Duodenal mucosa (tissue), 2 donors: ENCODE results near the gene DNAH6.
A peak's percentile ranks its signal among the peaks of the same experiment; 100 is the strongest.

Experiments
- H3K27ac ChIP-seq: one replicate; pipeline ENCODE4 v1.7.0; 2013; ENCODE audit warnings: low read depth, low read length
- H3K27me3 ChIP-seq, 2 donors: one replicate each; pipeline ENCODE4 v1.7.0; 2013; ENCODE audit warnings: low read length in 2 of 2, control low read depth in 1 of 2; ENCODE audit not compliant: insufficient read depth in 2 of 2, control insufficient read depth in 1 of 2
- H3K36me3 ChIP-seq, 2 donors: one replicate each; pipeline ENCODE4 v1.7.0; 2013; ENCODE audit warnings: low read length in 2 of 2, control low read depth in 1 of 2; ENCODE audit not compliant: insufficient read depth in 2 of 2, control insufficient read depth in 1 of 2
- H3K4me1 ChIP-seq, 2 donors: one replicate each; pipeline ENCODE4 v1.7.0; 2013; ENCODE audit warnings: low read length in 2 of 2, control low read depth in 1 of 2; ENCODE audit not compliant: insufficient read depth in 2 of 2, control insufficient read depth in 1 of 2
- H3K4me3 ChIP-seq, 2 donors: one replicate each; pipeline ENCODE4 v1.7.0; 2013; ENCODE audit warnings: low read length in 2 of 2, low read depth in 1 of 2
- H3K9ac ChIP-seq, 2 donors: one replicate each; pipeline ENCODE4 v1.7.0; 2013; ENCODE audit warnings: low read length in 2 of 2, low read depth in 1 of 2
- H3K9me3 ChIP-seq, 2 donors: one replicate each; pipeline ENCODE4 v1.7.0; 2013; ENCODE audit warnings: low read length in 2 of 2, control low read depth in 1 of 2; ENCODE audit not compliant: control insufficient read depth in 1 of 2

DNAH6 gene

GRCh38 chr2:84823788-84824187 lies 307.5 kb downstream of the DNAH6 start:
- H3K9ac ChIP-seq: no peak overlapping the region

DNA sequence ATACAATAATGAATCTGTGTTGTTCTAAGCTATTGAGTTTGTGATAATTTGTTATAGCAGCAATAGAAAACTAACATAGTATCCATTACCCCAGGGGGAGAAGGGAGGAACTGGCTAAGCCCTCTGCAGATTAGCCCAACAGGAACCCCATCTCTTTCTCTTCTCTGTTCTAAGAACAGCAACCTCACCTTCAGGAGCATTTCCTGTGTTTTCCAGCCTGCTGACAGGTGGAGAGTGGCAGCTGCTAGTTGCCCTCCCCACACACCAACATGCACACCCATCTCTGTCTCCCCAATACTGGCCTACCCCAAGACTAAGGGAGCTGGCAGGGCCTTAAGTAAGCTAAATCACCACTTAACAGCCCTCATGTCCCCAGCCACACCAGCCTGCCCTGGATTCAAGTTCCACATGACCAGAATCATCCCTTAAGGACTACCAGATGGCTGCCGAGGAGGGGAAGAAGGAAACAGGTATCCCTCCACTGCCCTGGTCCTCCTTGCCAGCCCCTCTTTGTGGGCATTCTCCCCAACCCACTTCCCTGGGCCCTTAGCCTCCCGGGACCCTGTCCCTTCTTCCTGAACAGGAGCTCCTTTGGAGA lies 311.8 kb downstream of the DNAH6 start:
- no peak overlapping the region for H3K27ac ChIP-seq
- H3K36me3 ChIP-seq: no peaks in the 10 kb centered on the region
- no peaks in the 10 kb centered on the region for H3K9me3 ChIP-seq
- H3K9ac ChIP-seq: no peak overlapping the region
- H3K27me3 ChIP-seq: no peaks in the 10 kb centered on the region
- peaks cover 0 to 5% of the 10 kb centered on the region in 2 donors for H3K4me1 ChIP-seq
- H3K4me3 ChIP-seq: no peak overlapping the region

More at GRCh38 chr2:84823788-84824187, 307.5 kb downstream of the DNAH6 start:
- H3K4me3 ChIP-seq: no peak overlapping the region
- no peaks in the 10 kb centered on the region for H3K4me1 ChIP-seq
- H3K27ac ChIP-seq: no peak overlapping the region
- no peaks in the 10 kb centered on the region for H3K27me3 ChIP-seq
- H3K36me3 ChIP-seq: no peaks in the 10 kb centered on the region
- H3K9me3 ChIP-seq: no peaks in the 10 kb centered on the region

DNA sequence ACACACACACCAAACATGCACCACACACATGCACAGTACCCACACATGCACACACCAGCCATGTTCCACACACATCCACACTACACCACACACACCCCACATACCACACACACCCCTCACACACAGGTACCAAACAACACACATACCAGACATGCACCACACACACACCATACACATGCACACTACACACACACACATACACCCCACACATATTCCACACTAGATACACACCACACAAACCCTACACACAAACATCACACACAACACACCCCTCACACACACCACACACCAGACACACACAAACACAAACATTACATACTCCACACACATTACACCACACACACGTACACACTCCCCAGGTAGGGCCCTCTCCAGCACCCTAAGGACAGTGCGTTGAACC lies 313.4 kb downstream of the DNAH6 start:
- Histone ChIP-seq H3K4me1 (peaks cover 0 to 5% of the 10 kb centered on the region in 2 donors), H3K27me3 (no peaks in the 10 kb centered on the region), H3K9ac (no peak overlapping the region), H3K36me3 (no peaks in the 10 kb centered on the region), H3K4me3 (no peak overlapping the region), H3K27ac (no peak overlapping the region), H3K9me3 (no peaks in the 10 kb centered on the region)

DNA sequence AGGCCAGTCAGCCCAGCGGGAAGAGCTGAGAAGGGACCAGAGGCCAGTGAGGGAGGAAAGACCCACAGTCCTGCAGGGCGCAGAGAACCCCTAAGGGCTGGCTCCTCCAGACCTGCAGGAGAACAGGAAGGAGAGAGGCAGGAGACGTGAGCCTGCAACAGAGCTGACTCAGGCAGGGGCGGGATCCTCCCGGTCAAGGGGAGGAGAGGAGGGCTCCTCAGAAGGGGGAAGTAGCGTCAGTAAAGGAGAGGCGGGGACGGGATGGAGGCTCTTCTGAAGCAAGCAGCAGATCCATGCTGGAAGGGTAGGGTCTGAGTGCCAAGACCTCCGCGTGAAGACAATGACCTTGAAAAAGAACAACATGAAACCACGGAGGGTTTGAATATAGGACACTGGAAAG lies 313.8 kb downstream of the DNAH6 start:
- Histone ChIP-seq H3K4me1 (peaks cover 0 to 5% of the 10 kb centered on the region in 2 donors), H3K36me3 (no peaks in the 10 kb centered on the region), H3K9me3 (no peaks in the 10 kb centered on the region), H3K27me3 (no peaks in the 10 kb centered on the region), H3K9ac (no peak overlapping the region), H3K27ac (no peak overlapping the region), H3K4me3 (no peak overlapping the region)

- H3K27me3 ChIP-seq: no peaks in the 10 kb centered on the region
- peaks cover 0 to 4% of the 10 kb centered on the region in 2 donors for H3K9me3 ChIP-seq
- H3K4me3 ChIP-seq: no peak overlapping the region
- H3K9ac ChIP-seq: no peak overlapping the region
- H3K27ac ChIP-seq: no peak overlapping the region
- H3K4me1 ChIP-seq: peaks cover 0 to 5% of the 10 kb centered on the region in 2 donors
- H3K36me3 ChIP-seq: no peaks in the 10 kb centered on the region
These were observed 314.6 kb downstream of the DNAH6 start for GRCh38 chr2:84830758-84831500.

- peaks cover 0 to 5% of the 10 kb centered on the region in 2 donors for H3K4me1 ChIP-seq
- H3K27ac ChIP-seq: no peak overlapping the region
- no peaks in the 10 kb centered on the region for H3K27me3 ChIP-seq
- peaks cover 0 to 14% of the 10 kb centered on the region in 2 donors for H3K9me3 ChIP-seq
- H3K36me3 ChIP-seq: peaks cover 2% of the 10 kb centered on the region in 2 donors
- peak overlapping the region in 1 of 2 donors; percentile 17 for H3K4me3 ChIP-seq
- no peak overlapping the region for H3K9ac ChIP-seq
These were observed 316.6 kb downstream of the DNAH6 start for GRCh38 chr2:84832772-84833461.

- Histone ChIP-seq H3K9ac (no peak overlapping the region), H3K4me1 (peaks cover 0 to 5% of the 10 kb centered on the region in 2 donors), H3K36me3 (peaks cover 4 to 8% of the 10 kb centered on the region in 2 donors), H3K4me3 (no peak overlapping the region), H3K9me3 (peaks cover 0 to 18% of the 10 kb centered on the region in 2 donors), H3K27me3 (no peaks in the 10 kb centered on the region), H3K27ac (no peak overlapping the region)
These were observed 317.3 kb downstream of the DNAH6 start for GRCh38 chr2:84833481-84834150.

DNA sequence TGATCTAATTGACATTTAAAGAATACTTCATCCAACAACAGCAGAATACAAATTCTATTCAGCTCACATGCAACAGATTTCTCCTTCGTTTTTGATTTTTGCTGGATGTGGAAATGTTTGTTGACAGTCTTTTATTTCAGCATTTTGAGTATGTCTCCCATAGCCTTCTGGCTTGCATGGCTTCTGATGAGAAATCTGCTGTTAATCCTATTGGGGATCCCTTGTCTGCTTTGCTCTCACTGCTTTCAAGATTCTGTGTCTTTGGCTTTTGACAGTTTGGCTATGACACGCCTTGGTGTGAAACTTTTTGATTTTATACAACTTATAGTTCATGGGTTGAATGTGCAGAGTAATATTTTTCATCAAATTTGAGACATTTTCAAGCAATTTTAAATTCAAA lies 319.9 kb downstream of the DNAH6 start:
- peaks cover 0 to 5% of the 10 kb centered on the region in 2 donors for H3K4me1 ChIP-seq
- no peaks in the 10 kb centered on the region for H3K27me3 ChIP-seq
- H3K4me3 ChIP-seq: no peak overlapping the region
- peaks cover 0 to 18% of the 10 kb centered on the region in 2 donors for H3K9me3 ChIP-seq
- H3K27ac ChIP-seq: no peak overlapping the region
- peaks cover 4 to 12% of the 10 kb centered on the region in 2 donors for H3K36me3 ChIP-seq
- H3K9ac ChIP-seq: no peak overlapping the region

- Histone ChIP-seq H3K4me3 (no peak overlapping the region), H3K9me3 (peaks cover 0 to 18% of the 10 kb centered on the region in 2 donors), H3K36me3 (peaks cover 4 to 12% of the 10 kb centered on the region in 2 donors), H3K4me1 (no peaks in the 10 kb centered on the region), H3K27me3 (no peaks in the 10 kb centered on the region), H3K9ac (no peak overlapping the region), H3K27ac (no peak overlapping the region)
These were observed 322.3 kb downstream of the DNAH6 start for GRCh38 chr2:84838434-84839145.
